ENCODE measurements around the gene CCDC39. TPM values are rescaled to one million over a fixed set of nuclear protein-coding genes. Genes with fewer than 3 reads are reported as not detected.
"Not testable (repeated sequence)": the region's sequence is repeated elsewhere in the genome, so short reads cannot be mapped to it uniquely, and the experiment has no call there.

Gene CCDC39
- total and polyA plus RNA-seq, 12 donors: 0.08 to 0.37 (median 0.13) TPM; not detected in 9

- WGBS, 4 donors: 26 to 43% (median 38%) methylated on average over 1 of the region's 1 CpG
- Histone ChIP-seq H3K27me3 (no peaks in the 10 kb centered on the region), H3K4me3 (no peak overlapping the region), H3K9me3 (replicated peaks in 1 of 3) (no peaks in the 10 kb centered on the region), H3K36me3 (replicated peaks in 1 of 2) (no peaks in the 10 kb centered on the region), H3K4me1 (replicated peaks in 1 of 2) (no peaks in the 10 kb centered on the region), H3K27ac (no peak overlapping the region)
- no peak for DNase-seq
- intact Hi-C loops (cut with DNase I): no loop called here
- no peak for TF ChIP-seq CTCF (IDR thresholded peaks at IDR 0.05)
- TF ChIP-seq POLR2A (IDR thresholded peaks at IDR 0.05): no peak
These were observed 83.7 kb downstream of the CCDC39 start for GRCh38 chr3:180595559-180595935.

GRCh38 chr3:180594631-180595558 lies 84.4 kb downstream of the CCDC39 start:
- TF ChIP-seq POLR2A (IDR thresholded peaks at IDR 0.05) (no peak), CTCF (IDR thresholded peaks at IDR 0.05) (peak in 5 of 6 experiments; percentile 26 to 47 (median 37))
- Histone ChIP-seq H3K27me3 (no peaks in the 10 kb centered on the region), H3K27ac (no peak overlapping the region), H3K9me3 (replicated peaks in 1 of 3) (no peaks in the 10 kb centered on the region), H3K4me3 (no peak overlapping the region), H3K4me1 (replicated peaks in 1 of 2) (no peaks in the 10 kb centered on the region), H3K36me3 (replicated peaks in 1 of 2) (no peaks in the 10 kb centered on the region)
- 51 to 59% (median 52%) methylated on average over 2 of the region's 2 CpGs for WGBS, 4 donors
- intact Hi-C loops (cut with DNase I): no loop called here
- DNase-seq: no peak

- WGBS, 4 donors: 88 to 95% (median 93%) methylated on average over 7 of the region's 7 CpGs
- DNase-seq; H3K4me3 ChIP-seq; intact Hi-C loops (cut with DNase I); H3K27me3 ChIP-seq; H3K27ac ChIP-seq; H3K36me3 ChIP-seq (replicated peaks in 1 of 2); H3K9me3 ChIP-seq (replicated peaks in 1 of 3); H3K4me1 ChIP-seq (replicated peaks in 1 of 2): not testable (repeated sequence)
These were observed 85.7 kb downstream of the CCDC39 start for GRCh38 chr3:180593631-180594030.

GRCh38 chr3:180590396-180590795 lies 88.9 kb downstream of the CCDC39 start:
- 88 to 96% (median 90%) methylated on average over 15 to 23 of the region's 23 CpGs for WGBS, 4 donors
- intact Hi-C loops (cut with DNase I): no loop called here
- H3K4me1 ChIP-seq (replicated peaks in 1 of 2): no peaks in the 10 kb centered on the region
- H3K9me3 ChIP-seq (replicated peaks in 1 of 3): no peaks in the 10 kb centered on the region
- no peaks in the 10 kb centered on the region for H3K27me3 ChIP-seq
- no peak for DNase-seq
- H3K4me3 ChIP-seq: no peak overlapping the region
- TF ChIP-seq CTCF (IDR thresholded peaks at IDR 0.05) (no peak), POLR2A (IDR thresholded peaks at IDR 0.05) (no peak)
- no peaks in the 10 kb centered on the region for H3K36me3 ChIP-seq (replicated peaks in 1 of 2)
- no peak overlapping the region for H3K27ac ChIP-seq

- TF ChIP-seq CTCF (IDR thresholded peaks at IDR 0.05) (no peak), POLR2A (IDR thresholded peaks at IDR 0.05) (no peak)
- Histone ChIP-seq H3K4me1 (replicated peaks in 1 of 2) (no peaks in the 10 kb centered on the region), H3K9me3 (replicated peaks in 1 of 3) (no peaks in the 10 kb centered on the region), H3K27ac (no peak overlapping the region), H3K4me3 (no peak overlapping the region), H3K27me3 (peaks cover 3% of the 10 kb centered on the region), H3K36me3 (replicated peaks in 1 of 2) (no peaks in the 10 kb centered on the region)
- no peak for DNase-seq
- intact Hi-C loops (cut with DNase I): no loop called here
- 56 to 68% (median 62%) methylated on average over 1 of the region's 1 CpG for WGBS, 4 donors
These were observed 98.4 kb downstream of the CCDC39 start for GRCh38 chr3:180580934-180581333.

All from adrenal gland (tissue), 12 donors.